WTC11 (cell line): ENCODE results near the gene SECTM1. TPM values are rescaled to one million over a fixed set of nuclear protein-coding genes. Genes with fewer than 3 reads are reported as not detected.

ENCODE experiments used
- ATAC-seq: fragments of 200-7000 bp; cut with Tn5 transposase; 2 replicates; pipeline ENCODE4 v1.10.0; 2021; ENCODE audit warnings: mild to moderate bottlenecking, moderate library complexity
- CTCF ChIA-PET: fragments of 300-600 bp; sonication (Branson Sonifier 250); formaldehyde crosslinking; loops from one replicate; lab custom pipeline; 2021; ENCODE audit warnings: antibody characterized with exemption; lab: Charles Lee
- POLR2A ChIA-PET: fragments of 350-600 bp; sonication (Branson Sonifier 250); formaldehyde crosslinking; loops from one replicate; lab custom pipeline; 2021; ENCODE audit warnings: antibody characterized with exemption; lab: Charles Lee
- DNase-seq: peaks from one replicate; pipeline ENCODE4 v3.0.0; 2021; ENCODE audit warnings: low spot score
- H3K27ac Mint-ChIP-seq: 2 replicates; pipeline ENCODE4 v1.8.0; 2021; ENCODE audit warnings: mixed read lengths
- H3K27me3 Mint-ChIP-seq: 2 replicates; pipeline ENCODE4 v1.8.0; 2021; ENCODE audit warnings: low read depth, mild to moderate bottlenecking, moderate library complexity, mixed read lengths
- H3K36me3 Mint-ChIP-seq: 2 replicates; pipeline ENCODE4 v1.8.0; 2021; ENCODE audit warnings: mixed read lengths
- H3K4me1 Mint-ChIP-seq: 2 replicates; pipeline ENCODE4 v1.8.0; 2022; ENCODE audit warnings: mixed read lengths
- H3K4me3 Mint-ChIP-seq: 2 replicates; pipeline ENCODE4 v1.8.0; 2021; ENCODE audit warnings: mild to moderate bottlenecking, moderate library complexity, mixed read lengths
- H3K9me3 Mint-ChIP-seq: 2 replicates; pipeline ENCODE4 v1.8.0; 2021; ENCODE audit warnings: mixed read lengths
- E2F1 ChIP-seq: sonication (generic); formaldehyde crosslinking; IDR thresholded peaks from 2 replicates; pipeline ENCODE4 v1.8.0; 2022; ENCODE audit warnings: mild to moderate bottlenecking, missing genetic modification reagents
- ERG ChIP-seq: fragments of 250-450 bp; sonication (Bioruptor Pico); IDR thresholded peaks from 2 replicates; pipeline ENCODE4 v1.8.0; 2021; ENCODE audit warnings: mild to moderate bottlenecking
- ESRRA ChIP-seq: sonication (generic); formaldehyde crosslinking; IDR thresholded peaks from 2 replicates; pipeline ENCODE4 v1.8.1; 2022; ENCODE audit warnings: mild to moderate bottlenecking, missing genetic modification reagents, borderline replicate concordance
- FOXP1 ChIP-seq: sonication (generic); formaldehyde crosslinking; IDR thresholded peaks from 2 replicates; pipeline ENCODE4 v1.8.0; 2022; ENCODE audit warnings: missing genetic modification reagents, mild to moderate bottlenecking, moderate library complexity, borderline replicate concordance
- GRHL2 ChIP-seq: fragments of 250-450 bp; sonication (Bioruptor Pico); IDR thresholded peaks from 2 replicates; pipeline ENCODE4 v1.8.0; 2022; ENCODE audit warnings: mild to moderate bottlenecking, moderate library complexity; ENCODE audit not compliant: insufficient replicate concordance, severe bottlenecking
- MXD4 ChIP-seq: fragments of 250-450 bp; sonication (Bioruptor Pico); IDR thresholded peaks from 2 replicates; pipeline ENCODE4 v1.8.0; 2021; ENCODE audit warnings: mild to moderate bottlenecking, moderate library complexity, borderline replicate concordance
- SMAD3 ChIP-seq: sonication (generic); formaldehyde crosslinking; IDR thresholded peaks from 2 replicates; pipeline ENCODE4 v1.8.0; 2022; ENCODE audit warnings: missing genetic modification reagents, mild to moderate bottlenecking, borderline replicate concordance
- SP1 ChIP-seq: sonication (generic); formaldehyde crosslinking; conservative IDR thresholded peaks from 2 replicates; pipeline ENCODE4 v1.8.1; 2022; ENCODE audit warnings: missing genetic modification reagents
- total RNA-seq: library from RNA; stranded (reverse); gene quantifications from 3 replicates; pipeline ENCODE4 v1.2.3, GENCODE V29; 2021
- TF ChIP-seq, protein P1 (sequence below): sonication (generic); formaldehyde crosslinking; IDR thresholded peaks from 2 replicates; pipeline ENCODE4 v1.8.1; 2022; ENCODE audit warnings: mild to moderate bottlenecking, moderate library complexity, missing genetic modification reagents
- TF ChIP-seq, protein P2 (sequence below): fragments of 250-450 bp; sonication (Bioruptor Pico); IDR thresholded peaks from 2 replicates; pipeline ENCODE4 v1.9.0; 2021; ENCODE audit warnings: mild to moderate bottlenecking, borderline replicate concordance
- TF ChIP-seq, protein P3 (sequence below): fragments of 200-600 bp; IDR thresholded peaks from 2 replicates; pipeline ENCODE4 v1.8.0; 2022; ENCODE audit warnings: antibody characterized with exemption

Gene SECTM1
- total RNA-seq, 1 experiment from 2014 or later, result 0.22 TPM

GRCh38 chr17:82282239-82283207 lies 51.0 kb downstream of the SECTM1 start:
- peaks cover 14% of the 10 kb centered on the region for H3K4me1 Mint-ChIP-seq
- H3K4me3 Mint-ChIP-seq, result no peak overlapping the region
- CTCF ChIA-PET, result interaction anchor here (1.0 kb wide), 1 partner anchor 23 kb away, joined by 4 read pairs; no protein-coding TSS in a partner anchor
- peaks cover 7% of the 10 kb centered on the region for H3K27me3 Mint-ChIP-seq
- DNase-seq (no peak), ATAC-seq (no peak)
- peaks cover 7% of the 10 kb centered on the region for H3K9me3 Mint-ChIP-seq
- TF ChIP-seq, protein P1, sequence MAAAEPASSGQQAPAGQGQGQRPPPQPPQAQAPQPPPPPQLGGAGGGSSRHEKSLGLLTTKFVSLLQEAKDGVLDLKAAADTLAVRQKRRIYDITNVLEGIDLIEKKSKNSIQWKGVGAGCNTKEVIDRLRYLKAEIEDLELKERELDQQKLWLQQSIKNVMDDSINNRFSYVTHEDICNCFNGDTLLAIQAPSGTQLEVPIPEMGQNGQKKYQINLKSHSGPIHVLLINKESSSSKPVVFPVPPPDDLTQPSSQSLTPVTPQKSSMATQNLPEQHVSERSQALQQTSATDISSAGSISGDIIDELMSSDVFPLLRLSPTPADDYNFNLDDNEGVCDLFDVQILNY (CRISPR knock-in tag), result no peak
- TF ChIP-seq, protein P2, sequence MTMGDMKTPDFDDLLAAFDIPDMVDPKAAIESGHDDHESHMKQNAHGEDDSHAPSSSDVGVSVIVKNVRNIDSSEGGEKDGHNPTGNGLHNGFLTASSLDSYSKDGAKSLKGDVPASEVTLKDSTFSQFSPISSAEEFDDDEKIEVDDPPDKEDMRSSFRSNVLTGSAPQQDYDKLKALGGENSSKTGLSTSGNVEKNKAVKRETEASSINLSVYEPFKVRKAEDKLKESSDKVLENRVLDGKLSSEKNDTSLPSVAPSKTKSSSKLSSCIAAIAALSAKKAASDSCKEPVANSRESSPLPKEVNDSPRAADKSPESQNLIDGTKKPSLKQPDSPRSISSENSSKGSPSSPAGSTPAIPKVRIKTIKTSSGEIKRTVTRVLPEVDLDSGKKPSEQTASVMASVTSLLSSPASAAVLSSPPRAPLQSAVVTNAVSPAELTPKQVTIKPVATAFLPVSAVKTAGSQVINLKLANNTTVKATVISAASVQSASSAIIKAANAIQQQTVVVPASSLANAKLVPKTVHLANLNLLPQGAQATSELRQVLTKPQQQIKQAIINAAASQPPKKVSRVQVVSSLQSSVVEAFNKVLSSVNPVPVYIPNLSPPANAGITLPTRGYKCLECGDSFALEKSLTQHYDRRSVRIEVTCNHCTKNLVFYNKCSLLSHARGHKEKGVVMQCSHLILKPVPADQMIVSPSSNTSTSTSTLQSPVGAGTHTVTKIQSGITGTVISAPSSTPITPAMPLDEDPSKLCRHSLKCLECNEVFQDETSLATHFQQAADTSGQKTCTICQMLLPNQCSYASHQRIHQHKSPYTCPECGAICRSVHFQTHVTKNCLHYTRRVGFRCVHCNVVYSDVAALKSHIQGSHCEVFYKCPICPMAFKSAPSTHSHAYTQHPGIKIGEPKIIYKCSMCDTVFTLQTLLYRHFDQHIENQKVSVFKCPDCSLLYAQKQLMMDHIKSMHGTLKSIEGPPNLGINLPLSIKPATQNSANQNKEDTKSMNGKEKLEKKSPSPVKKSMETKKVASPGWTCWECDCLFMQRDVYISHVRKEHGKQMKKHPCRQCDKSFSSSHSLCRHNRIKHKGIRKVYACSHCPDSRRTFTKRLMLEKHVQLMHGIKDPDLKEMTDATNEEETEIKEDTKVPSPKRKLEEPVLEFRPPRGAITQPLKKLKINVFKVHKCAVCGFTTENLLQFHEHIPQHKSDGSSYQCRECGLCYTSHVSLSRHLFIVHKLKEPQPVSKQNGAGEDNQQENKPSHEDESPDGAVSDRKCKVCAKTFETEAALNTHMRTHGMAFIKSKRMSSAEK (CRISPR knock-in tag), result no peak
- TF ChIP-seq ESRRA (CRISPR knock-in tag), result no peak
- no peak for TF ChIP-seq ERG (CRISPR knock-in tag)
- TF ChIP-seq, protein P3, sequence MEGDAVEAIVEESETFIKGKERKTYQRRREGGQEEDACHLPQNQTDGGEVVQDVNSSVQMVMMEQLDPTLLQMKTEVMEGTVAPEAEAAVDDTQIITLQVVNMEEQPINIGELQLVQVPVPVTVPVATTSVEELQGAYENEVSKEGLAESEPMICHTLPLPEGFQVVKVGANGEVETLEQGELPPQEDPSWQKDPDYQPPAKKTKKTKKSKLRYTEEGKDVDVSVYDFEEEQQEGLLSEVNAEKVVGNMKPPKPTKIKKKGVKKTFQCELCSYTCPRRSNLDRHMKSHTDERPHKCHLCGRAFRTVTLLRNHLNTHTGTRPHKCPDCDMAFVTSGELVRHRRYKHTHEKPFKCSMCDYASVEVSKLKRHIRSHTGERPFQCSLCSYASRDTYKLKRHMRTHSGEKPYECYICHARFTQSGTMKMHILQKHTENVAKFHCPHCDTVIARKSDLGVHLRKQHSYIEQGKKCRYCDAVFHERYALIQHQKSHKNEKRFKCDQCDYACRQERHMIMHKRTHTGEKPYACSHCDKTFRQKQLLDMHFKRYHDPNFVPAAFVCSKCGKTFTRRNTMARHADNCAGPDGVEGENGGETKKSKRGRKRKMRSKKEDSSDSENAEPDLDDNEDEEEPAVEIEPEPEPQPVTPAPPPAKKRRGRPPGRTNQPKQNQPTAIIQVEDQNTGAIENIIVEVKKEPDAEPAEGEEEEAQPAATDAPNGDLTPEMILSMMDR, result no peak
- no peak overlapping the region for H3K27ac Mint-ChIP-seq
- no peaks in the 10 kb centered on the region for H3K36me3 Mint-ChIP-seq
- POLR2A ChIA-PET, result no interaction called here

GRCh38 chr17:82281502-82282238 lies 51.9 kb downstream of the SECTM1 start:
- no peak for DNase-seq
- POLR2A ChIA-PET, result no interaction called here
- CTCF ChIA-PET, result interaction anchor here (1.0 kb wide), 1 partner anchor 23 kb away, joined by 4 read pairs; no protein-coding TSS in a partner anchor
- TF ChIP-seq GRHL2 (CRISPR knock-in tag) (no peak), SMAD3 (no peak), E2F1 (CRISPR knock-in tag) (no peak), MXD4 (CRISPR knock-in tag) (no peak), ESRRA (CRISPR knock-in tag) (no peak), SP1 (CRISPR knock-in tag) (no peak), FOXP1 (peak; percentile 52; the same call in 1 of the 2 replicates)
- Mint-ChIP-seq H3K4me1 (peaks cover 22% of the 10 kb centered on the region), H3K9me3 (no peaks in the 10 kb centered on the region), H3K27ac (no peak overlapping the region), H3K4me3 (no peak overlapping the region), H3K27me3 (peaks cover 3% of the 10 kb centered on the region), H3K36me3 (no peaks in the 10 kb centered on the region)
- ATAC-seq, result no peak
